PC-9 (cell line): ENCODE data around the gene LTK.

ENCODE experiments used
- CTCF ChIP-seq: fragments of 200-600 bp; sonication (generic); conservative IDR thresholded peaks from 2 replicates; pipeline ENCODE4 v1.6.1; 2017; ENCODE audit warnings: mixed run types, antibody characterized with exemption, mild to moderate bottlenecking, moderate library complexity
- EZH2 ChIP-seq: fragments of 200-600 bp; sonication (generic); IDR thresholded peaks from 2 replicates; pipeline ENCODE4 v1.8.0; 2017; ENCODE audit warnings: antibody characterized with exemption, low read depth

- no peak for TF ChIP-seq CTCF
- TF ChIP-seq EZH2: no peak
These were observed 43.0 kb upstream of the LTK start for GRCh38 chr15:41556677-41557076.
